K562 (cell line): ENCODE results near the gene UBL3. TPM values are rescaled to one million over a fixed set of nuclear protein-coding genes. Genes with fewer than 3 reads are reported as not detected.

ENCODE experiments used
- CHD7 ChIP-seq: fragments of 200-600 bp; sonication (generic); IDR thresholded peaks from one replicate; pipeline ENCODE4 v1.6.1; 2012; ENCODE audit warnings: mild to moderate bottlenecking, low read depth, low read length, inconsistent platforms
- polyA plus RNA-seq, 8 experiments: library from polyadenylated mRNA; depleted of rRNA in 4 of 8; stranded (reverse) in 5 of 8; unstranded in 3 of 8; fragments of >200 nt; fragmentation: Nextera tagmentation in 2 of 8; fragmentation: Illumina TruSeq in 1 of 8; extraction: Ambion mirVana in 2 of 8; extraction: Trizol in 1 of 8; gene quantifications; 2 replicates each; pipeline versions ENCODE4 v1.2.1 to v1.2.3, GENCODE V29; 2011 to 2014; ENCODE audit warnings: inconsistent platforms in 1 of 8, missing spikeins in 1 of 8
- total RNA-seq, 7 experiments: library from RNA; depleted of rRNA in 6 of 7; stranded (reverse); fragments of >200 nt in 6 of 7; fragmentation: Illumina TruSeq in 2 of 7; extraction: Trizol in 2 of 7; gene quantifications; 2 replicates each; pipeline versions ENCODE4 v1.2.1 to v1.2.3, GENCODE V29; 2011 to 2021; ENCODE audit warnings: low replicate concordance in 1 of 7

The UBL3 gene
- total and polyA plus RNA-seq, 9 of the 15 experiments (the other 6 are each of a cell fraction or from before 2014, with no cell fraction given), result 0.64 to 2.4 (median 1.8) TPM

GRCh38 chr13:29857085-29857484 lies 6.7 kb upstream of the UBL3 start (continued):
- TF ChIP-seq CHD7, result no peak
